Measurements from ENCODE around the gene PRDM16. TPM values are rescaled to one million over a fixed set of nuclear protein-coding genes. Genes with fewer than 3 reads are reported as not detected.

Gene PRDM16
- total RNA-seq, 1 experiment from 2014 or later: 0.17 TPM

GRCh38 chr1:3369446-3370076 lies 300.6 kb downstream of the PRDM16 start:
- WGBS (ENCODE audit: extremely low coverage, insufficient read length, low lambda C conversion rate): no CpG with 5 or more reads among the region's 12 CpGs
- Histone ChIP-seq H3K27me3 (ENCODE audit: insufficient read depth, low read length) (no peaks in the 10 kb centered on the region), H2BK5ac (ENCODE audit: insufficient read length, low read length) (no peak overlapping the region), H3K4ac (ENCODE audit: low read depth, low read length) (no peak overlapping the region), H3K9ac (ENCODE audit: extremely low read depth, insufficient read length, low read length) (no peak overlapping the region), H2AK5ac (ENCODE audit: insufficient read length, low read length) (no peak overlapping the region), H3K18ac (ENCODE audit: insufficient read length, low read depth, low read length) (no peak overlapping the region), H4K8ac (replicated peaks; ENCODE audit: insufficient read length, low read depth, low read length) (no peak overlapping the region), H2AFZ (ENCODE audit: low read length) (no peak overlapping the region), H3K4me1 (ENCODE audit: insufficient read depth, low read length) (peaks cover 4% of the 10 kb centered on the region; the same call in 1 of the 2 replicates), H3K27ac (ENCODE audit: insufficient read length, low read depth, low read length) (no peak overlapping the region), H3K23me2 (ENCODE audit: insufficient read length, low read depth, low read length, poor library complexity, severe bottlenecking) (no peaks in the 10 kb centered on the region), H4K91ac (ENCODE audit: insufficient read length, low read depth, low read length) (no peak overlapping the region), H3K79me2 (ENCODE audit: insufficient read depth, low read length) (no peaks in the 10 kb centered on the region), H4K20me1 (ENCODE audit: control insufficient read depth, insufficient read depth, insufficient read length) (peaks cover 3% of the 10 kb centered on the region), H3K4me2 (ENCODE audit: insufficient read depth, insufficient read length, low read length) (no peak overlapping the region), H2BK120ac (ENCODE audit: low read depth, low read length, poor library complexity, severe bottlenecking) (no peak overlapping the region), H3K56ac (ENCODE audit: insufficient read length, low read depth, low read length) (no peak overlapping the region), H4K5ac (ENCODE audit: insufficient read length, low read depth, low read length) (no peak overlapping the region), H2BK15ac (ENCODE audit: low read depth, low read length) (no peak overlapping the region), H2BK12ac (ENCODE audit: insufficient read length, low read depth, low read length) (no peak overlapping the region), H3K23ac (ENCODE audit: insufficient read length, low read depth, low read length) (no peak overlapping the region), H3K14ac (ENCODE audit: insufficient read depth, low read length) (peak overlapping the region; percentile 2; the same call in 1 of the 2 replicates), H3T11ph (ENCODE audit: low read length) (no peak overlapping the region), H3K79me1 (ENCODE audit: insufficient read depth, low read depth, low read length, poor library complexity, severe bottlenecking) (no peaks in the 10 kb centered on the region), H3K9me3 (ENCODE audit: control insufficient read depth, low read depth, low read length) (no peaks in the 10 kb centered on the region), H2BK20ac (ENCODE audit: low read depth, low read length, poor library complexity, severe bottlenecking) (no peak overlapping the region)
- no peaks in the 10 kb centered on the region for H3K36me3 Mint-ChIP-seq (ENCODE audit: insufficient read depth in 1 of 3, low read depth in 3 of 3)
- H3K27me3 Mint-ChIP-seq (ENCODE audit: low read depth): peaks cover 18% of the 10 kb centered on the region
- DNase-seq: no peak
- TF ChIP-seq CTCF (conservative IDR thresholded peaks at IDR 0.05): no peak
- H3K4me1 Mint-ChIP-seq: peaks cover 17 to 18% of the 10 kb centered on the region in 2 experiments
- peaks cover 0 to 3% of the 10 kb centered on the region in 2 experiments; a peak in 2 of 5 replicates for H3K9me3 Mint-ChIP-seq
- no peak overlapping the region for H3K4me3 Mint-ChIP-seq
- no peak overlapping the region for H3K27ac Mint-ChIP-seq

Data from H9 (cell line).